Parathyroid adenoma (tissue), 2 donors: Measurements from ENCODE around the gene BLOC1S3.
A peak's percentile ranks its signal among the peaks of the same experiment; 100 is the strongest.

ENCODE experiments used
- H2AFZ ChIP-seq: fragments of 300-600 bp; sonication (generic); one replicate; pipeline ENCODE4 v1.7.0; 2017; ENCODE audit warnings: antibody characterized with exemption, mild to moderate bottlenecking
- H3K27ac ChIP-seq: fragments of 300-600 bp; sonication (generic); one replicate; pipeline ENCODE4 v1.7.0; 2017
- H3K27me3 ChIP-seq: fragments of 300-600 bp; sonication (generic); one replicate; pipeline ENCODE4 v1.7.0; 2017; ENCODE audit warnings: low read length; ENCODE audit not compliant: control insufficient read depth, insufficient read depth
- H3K36me3 ChIP-seq: fragments of 300-600 bp; sonication (generic); one replicate; pipeline ENCODE4 v1.7.0; 2017; ENCODE audit warnings: low read length; ENCODE audit not compliant: control insufficient read depth, insufficient read depth
- H3K4me1 ChIP-seq: fragments of 300-600 bp; sonication (generic); one replicate; pipeline ENCODE4 v1.7.0; 2017; ENCODE audit warnings: control low read depth
- H3K4me2 ChIP-seq: fragments of 300-600 bp; sonication (generic); one replicate; pipeline ENCODE4 v1.7.0; 2017; ENCODE audit warnings: low read length
- H3K4me3 ChIP-seq: fragments of 300-600 bp; sonication (generic); one replicate; pipeline ENCODE4 v1.7.0; 2017; ENCODE audit warnings: low read depth, low read length
- H3K79me2 ChIP-seq: fragments of 300-600 bp; sonication (generic); one replicate; pipeline ENCODE4 v1.7.0; 2017; ENCODE audit warnings: control low read depth
- H3K9ac ChIP-seq: fragments of 300-600 bp; sonication (generic); one replicate; pipeline ENCODE4 v1.7.0; 2017; ENCODE audit warnings: mild to moderate bottlenecking
- H3K9me3 ChIP-seq: fragments of 300-600 bp; sonication (generic); one replicate; pipeline ENCODE4 v1.7.0; 2017; ENCODE audit warnings: low read length; ENCODE audit not compliant: control insufficient read depth
- TF ChIP-seq, protein P1 (sequence below): fragments of 300-600 bp; sonication (generic); IDR thresholded peaks from one replicate; pipeline ENCODE4 v1.7.0; 2017; ENCODE audit warnings: antibody characterized with exemption, mild to moderate bottlenecking
- donor health status: primary hyperparathyroidism.

The BLOC1S3 gene

DNA sequence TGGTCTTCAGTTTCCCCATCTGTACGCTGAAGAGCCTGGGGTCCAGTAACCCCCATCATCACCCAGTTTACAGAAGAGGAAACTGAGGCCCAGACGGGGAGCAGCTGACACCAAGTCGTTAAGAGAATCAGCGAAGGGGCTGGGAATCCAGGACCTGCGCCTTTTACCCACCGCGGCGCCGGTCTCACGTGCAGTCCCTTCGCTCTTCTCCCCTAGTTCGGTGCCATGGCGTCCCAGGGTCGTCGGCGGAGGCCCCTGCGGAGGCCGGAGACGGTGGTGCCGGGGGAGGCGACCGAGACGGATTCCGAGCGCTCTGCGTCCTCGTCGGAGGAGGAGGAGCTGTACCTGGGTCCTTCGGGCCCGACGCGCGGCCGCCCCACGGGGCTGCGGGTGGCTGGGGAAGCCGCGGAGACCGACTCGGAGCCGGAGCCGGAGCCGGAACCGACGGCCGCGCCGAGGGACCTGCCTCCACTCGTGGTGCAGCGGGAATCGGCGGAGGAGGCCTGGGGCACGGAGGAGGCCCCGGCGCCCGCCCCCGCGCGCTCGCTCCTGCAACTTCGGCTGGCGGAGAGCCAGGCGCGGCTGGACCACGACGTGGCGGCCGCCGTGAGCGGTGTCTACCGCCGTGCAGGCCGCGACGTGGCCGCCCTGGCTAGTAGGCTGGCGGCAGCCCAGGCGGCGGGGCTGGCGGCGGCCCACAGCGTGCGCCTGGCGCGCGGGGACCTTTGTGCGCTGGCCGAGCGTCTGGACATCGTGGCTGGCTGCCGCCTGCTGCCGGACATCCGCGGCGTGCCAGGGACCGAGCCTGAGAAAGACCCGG is 698 bp downstream of the BLOC1S3 start:
- peak overlapping the region; percentile 94 for H3K4me3 ChIP-seq
- peak overlapping the region; percentile 97 for H2AFZ ChIP-seq
- H3K4me1 ChIP-seq = peaks cover 4% of the 10 kb centered on the region
- H3K9ac ChIP-seq = peak overlapping the region; percentile 15
- H3K27ac ChIP-seq = peak overlapping the region; percentile 89
- no peaks in the 10 kb centered on the region for H3K36me3 ChIP-seq
- peaks cover 10% of the 10 kb centered on the region for H3K79me2 ChIP-seq
- peak overlapping the region; percentile 71 for H3K4me2 ChIP-seq
- TF ChIP-seq, protein P1, sequence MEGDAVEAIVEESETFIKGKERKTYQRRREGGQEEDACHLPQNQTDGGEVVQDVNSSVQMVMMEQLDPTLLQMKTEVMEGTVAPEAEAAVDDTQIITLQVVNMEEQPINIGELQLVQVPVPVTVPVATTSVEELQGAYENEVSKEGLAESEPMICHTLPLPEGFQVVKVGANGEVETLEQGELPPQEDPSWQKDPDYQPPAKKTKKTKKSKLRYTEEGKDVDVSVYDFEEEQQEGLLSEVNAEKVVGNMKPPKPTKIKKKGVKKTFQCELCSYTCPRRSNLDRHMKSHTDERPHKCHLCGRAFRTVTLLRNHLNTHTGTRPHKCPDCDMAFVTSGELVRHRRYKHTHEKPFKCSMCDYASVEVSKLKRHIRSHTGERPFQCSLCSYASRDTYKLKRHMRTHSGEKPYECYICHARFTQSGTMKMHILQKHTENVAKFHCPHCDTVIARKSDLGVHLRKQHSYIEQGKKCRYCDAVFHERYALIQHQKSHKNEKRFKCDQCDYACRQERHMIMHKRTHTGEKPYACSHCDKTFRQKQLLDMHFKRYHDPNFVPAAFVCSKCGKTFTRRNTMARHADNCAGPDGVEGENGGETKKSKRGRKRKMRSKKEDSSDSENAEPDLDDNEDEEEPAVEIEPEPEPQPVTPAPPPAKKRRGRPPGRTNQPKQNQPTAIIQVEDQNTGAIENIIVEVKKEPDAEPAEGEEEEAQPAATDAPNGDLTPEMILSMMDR = no peak
- H3K27me3 ChIP-seq = no peaks in the 10 kb centered on the region
- H3K9me3 ChIP-seq = no peaks in the 10 kb centered on the region

DNA sequence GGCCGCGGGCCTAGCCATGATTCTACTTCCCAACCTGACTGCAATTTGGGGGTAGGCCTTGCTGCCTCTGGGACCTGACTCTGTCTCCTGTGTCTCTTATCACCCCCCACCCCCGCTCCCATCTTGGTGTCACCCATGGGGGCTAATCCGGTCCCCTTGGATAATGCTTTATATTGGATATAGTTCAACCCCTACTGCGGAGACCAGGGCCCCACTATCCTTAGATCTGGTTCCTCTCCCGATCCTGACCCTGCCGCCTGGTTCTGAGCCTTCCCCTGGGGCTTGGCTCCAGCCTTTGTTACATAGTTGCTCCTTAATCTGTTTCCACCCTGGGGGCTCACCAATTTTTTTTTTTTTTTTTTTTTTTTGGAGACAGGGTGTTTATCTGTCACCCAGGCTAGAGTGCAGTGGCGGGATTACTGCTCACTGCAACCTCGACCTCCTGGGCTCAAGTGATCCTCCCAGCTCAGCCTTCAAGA is 1.3 kb downstream of the BLOC1S3 start:
- Histone ChIP-seq H3K27me3 (no peaks in the 10 kb centered on the region), H3K4me3 (no peak overlapping the region), H3K36me3 (no peaks in the 10 kb centered on the region), H2AFZ (no peak overlapping the region), H3K4me2 (peak overlapping the region; percentile 71), H3K27ac (no peak overlapping the region), H3K79me2 (peaks cover 5% of the 10 kb centered on the region), H3K9ac (no peak overlapping the region), H3K9me3 (no peaks in the 10 kb centered on the region), H3K4me1 (peaks cover 4% of the 10 kb centered on the region)
- TF ChIP-seq, protein P1 = no peak

DNA sequence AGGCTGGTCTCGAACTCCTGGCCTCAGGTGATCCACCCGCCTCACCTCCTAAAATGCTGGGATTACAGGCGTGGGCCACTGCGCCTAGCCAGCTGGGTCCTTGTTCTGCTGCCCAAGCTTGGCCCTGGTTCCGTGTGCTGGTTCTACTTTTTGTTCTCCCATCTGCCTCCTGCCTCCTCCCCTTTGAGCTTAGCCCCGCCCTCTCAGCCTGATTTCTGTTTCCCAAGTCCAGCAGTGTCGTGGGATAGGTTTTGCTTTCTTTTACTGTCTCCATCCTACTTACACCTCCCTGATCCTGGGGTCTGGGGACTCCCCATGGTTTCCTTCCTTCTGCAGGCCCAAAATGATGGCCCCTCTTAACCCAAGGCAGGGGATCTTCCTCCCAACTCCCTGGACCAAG is 2.4 kb downstream of the BLOC1S3 start:
- H3K79me2 ChIP-seq = peaks cover 5% of the 10 kb centered on the region
- H3K27ac ChIP-seq = no peak overlapping the region
- peaks cover 4% of the 10 kb centered on the region for H3K4me1 ChIP-seq
- H2AFZ ChIP-seq = no peak overlapping the region
- no peak overlapping the region for H3K9ac ChIP-seq
- no peaks in the 10 kb centered on the region for H3K9me3 ChIP-seq
- TF ChIP-seq, protein P1 = no peak
- H3K27me3 ChIP-seq = no peaks in the 10 kb centered on the region
- no peak overlapping the region for H3K4me2 ChIP-seq
- H3K4me3 ChIP-seq = no peak overlapping the region
- no peaks in the 10 kb centered on the region for H3K36me3 ChIP-seq

DNA sequence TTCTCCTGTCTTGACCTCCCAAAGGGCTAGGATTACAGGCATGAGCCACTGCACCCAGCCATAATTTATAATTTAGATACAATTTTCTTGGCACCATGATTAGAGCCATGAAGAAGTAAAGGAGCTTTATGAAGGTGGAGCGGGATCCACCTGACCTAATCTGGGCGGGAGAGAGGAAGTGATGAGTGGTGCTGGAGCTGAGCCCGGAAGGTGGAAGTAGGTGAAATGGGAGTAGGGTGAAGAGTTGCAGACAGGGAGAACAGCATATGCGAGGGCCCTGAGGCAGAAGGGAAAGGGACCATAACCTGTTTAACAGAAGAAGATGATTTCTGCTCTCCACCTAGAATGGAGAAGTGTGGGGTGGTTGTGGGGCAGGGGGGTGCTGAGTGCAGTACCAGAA is 4.2 kb downstream of the BLOC1S3 start:
- Histone ChIP-seq H3K9me3 (no peaks in the 10 kb centered on the region), H3K27me3 (no peaks in the 10 kb centered on the region), H3K9ac (no peak overlapping the region), H3K27ac (no peak overlapping the region), H2AFZ (no peak overlapping the region), H3K79me2 (peaks cover 2% of the 10 kb centered on the region), H3K36me3 (no peaks in the 10 kb centered on the region), H3K4me1 (no peaks in the 10 kb centered on the region), H3K4me3 (no peak overlapping the region), H3K4me2 (no peak overlapping the region)
- TF ChIP-seq, protein P1 = no peak

DNA sequence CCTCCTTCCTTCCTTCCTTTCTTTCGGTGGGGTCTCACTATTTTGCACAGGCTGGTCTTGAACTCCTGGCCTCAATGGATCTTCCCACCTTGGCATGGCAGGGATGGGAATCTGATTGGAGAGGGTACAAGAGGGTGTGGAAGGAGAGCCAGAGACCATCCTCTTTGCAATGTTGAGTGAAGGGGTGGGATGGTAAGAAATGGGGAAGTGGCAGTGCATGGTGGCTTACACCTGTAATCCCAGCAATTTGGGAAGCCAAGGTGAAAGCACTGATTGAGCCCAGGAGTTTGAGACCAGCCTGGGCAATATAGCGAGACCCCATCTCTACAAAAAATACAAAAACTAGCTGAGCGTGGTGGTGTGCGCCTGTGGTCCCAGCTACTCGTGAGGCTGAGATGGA is 5.5 kb downstream of the BLOC1S3 start:
- H3K4me2 ChIP-seq = no peak overlapping the region

More for the DNA sequence above, 5.5 kb downstream of the BLOC1S3 start:
- H3K36me3 ChIP-seq = no peaks in the 10 kb centered on the region
- no peak overlapping the region for H2AFZ ChIP-seq
- H3K27ac ChIP-seq = no peak overlapping the region
- H3K4me3 ChIP-seq = no peak overlapping the region
- no peaks in the 10 kb centered on the region for H3K4me1 ChIP-seq
- H3K79me2 ChIP-seq = peaks cover 2% of the 10 kb centered on the region
- TF ChIP-seq, protein P1 = no peak
- H3K27me3 ChIP-seq = no peaks in the 10 kb centered on the region
- H3K9me3 ChIP-seq = no peaks in the 10 kb centered on the region
- no peak overlapping the region for H3K9ac ChIP-seq
